Adipocyte (in vitro differentiated cells): ENCODE measurements around the gene ATP8B2.
"Not testable (repeated sequence)": the region's sequence is repeated elsewhere in the genome, so short reads cannot be mapped to it uniquely, and the experiment has no call there.

Source experiments
- DNase-seq: peaks from one replicate; pipeline ENCODE4 v3.0.0-alpha.2; 2015; ENCODE audit warnings: low read depth
- H3K27me3 ChIP-seq: replicated peaks from 2 replicates; pipeline ENCODE4 v1.7.0; 2013; ENCODE audit warnings: mild to moderate bottlenecking, low read length, moderate library complexity; ENCODE audit not compliant: control insufficient read depth, insufficient read depth
- H3K36me3 ChIP-seq: 2 replicates; pipeline ENCODE4 v1.7.0; 2013; ENCODE audit warnings: low read length, mild to moderate bottlenecking, moderate library complexity; ENCODE audit not compliant: control insufficient read depth, insufficient read depth, severe bottlenecking
- H3K4me1 ChIP-seq: 2 replicates; pipeline ENCODE4 v1.7.0; 2013; ENCODE audit warnings: mild to moderate bottlenecking, low read length, moderate library complexity; ENCODE audit not compliant: control insufficient read depth, insufficient read depth
- H3K4me3 ChIP-seq: 2 replicates; pipeline ENCODE4 v1.7.0; 2013; ENCODE audit warnings: mild to moderate bottlenecking, low read length, moderate library complexity
- H3K9ac ChIP-seq: 2 replicates; pipeline ENCODE4 v1.7.0; 2013; ENCODE audit warnings: mild to moderate bottlenecking, low read length, moderate library complexity
- H3K9me3 ChIP-seq: 2 replicates; pipeline ENCODE4 v1.7.0; 2013; ENCODE audit warnings: mild to moderate bottlenecking, low read length, moderate library complexity; ENCODE audit not compliant: control insufficient read depth

The ATP8B2 gene

GRCh38 chr1:154351363-154352068 lies 26.2 kb downstream of the ATP8B2 start:
- Histone ChIP-seq H3K27me3 (no peaks in the 10 kb centered on the region), H3K9me3 (no peaks in the 10 kb centered on the region), H3K4me3 (no peak overlapping the region), H3K36me3 (peaks cover 26% of the 10 kb centered on the region), H3K4me1 (peaks cover 21% of the 10 kb centered on the region), H3K9ac (no peak overlapping the region)
- DNase-seq: no peak

- Histone ChIP-seq H3K4me3 (peak overlapping the region; percentile 64), H3K9ac (peak overlapping the region; percentile 73), H3K4me1 (peaks cover 21% of the 10 kb centered on the region), H3K36me3 (peaks cover 21% of the 10 kb centered on the region), H3K9me3 (no peaks in the 10 kb centered on the region), H3K27me3 (no peaks in the 10 kb centered on the region)
- no peak for DNase-seq
Measured at GRCh38 chr1:154352245-154352580, 26.9 kb downstream of the ATP8B2 start.

GRCh38 chr1:154352581-154353459 lies 27.5 kb downstream of the ATP8B2 start:
- peak overlapping the region; percentile 64 for H3K4me3 ChIP-seq
- peaks cover 21% of the 10 kb centered on the region for H3K4me1 ChIP-seq

GRCh38 chr1:154353460-154353904 lies 28.2 kb downstream of the ATP8B2 start:
- H3K9ac ChIP-seq: peak overlapping the region; percentile 73
- H3K4me1 ChIP-seq: peaks cover 21% of the 10 kb centered on the region
- H3K9me3 ChIP-seq: no peaks in the 10 kb centered on the region
- peaks cover 13% of the 10 kb centered on the region for H3K36me3 ChIP-seq
- DNase-seq: peak; percentile 65
- peak overlapping the region; percentile 64 for H3K4me3 ChIP-seq
- H3K27me3 ChIP-seq: no peaks in the 10 kb centered on the region

More at GRCh38 chr1:154352581-154353459, 27.5 kb downstream of the ATP8B2 start:
- no peaks in the 10 kb centered on the region for H3K27me3 ChIP-seq
- peaks cover 18% of the 10 kb centered on the region for H3K36me3 ChIP-seq
- peak overlapping the region; percentile 73 for H3K9ac ChIP-seq
- peak; percentile 65 for DNase-seq
- no peaks in the 10 kb centered on the region for H3K9me3 ChIP-seq

GRCh38 chr1:154353966-154354365 lies 28.6 kb downstream of the ATP8B2 start:
- Histone ChIP-seq H3K4me3 (no peak overlapping the region), H3K36me3 (peaks cover 8% of the 10 kb centered on the region), H3K27me3 (peaks cover under 1% of the 10 kb centered on the region), H3K9ac (no peak overlapping the region), H3K4me1 (peaks cover 21% of the 10 kb centered on the region), H3K9me3 (no peaks in the 10 kb centered on the region)
- DNase-seq: no peak

DNA sequence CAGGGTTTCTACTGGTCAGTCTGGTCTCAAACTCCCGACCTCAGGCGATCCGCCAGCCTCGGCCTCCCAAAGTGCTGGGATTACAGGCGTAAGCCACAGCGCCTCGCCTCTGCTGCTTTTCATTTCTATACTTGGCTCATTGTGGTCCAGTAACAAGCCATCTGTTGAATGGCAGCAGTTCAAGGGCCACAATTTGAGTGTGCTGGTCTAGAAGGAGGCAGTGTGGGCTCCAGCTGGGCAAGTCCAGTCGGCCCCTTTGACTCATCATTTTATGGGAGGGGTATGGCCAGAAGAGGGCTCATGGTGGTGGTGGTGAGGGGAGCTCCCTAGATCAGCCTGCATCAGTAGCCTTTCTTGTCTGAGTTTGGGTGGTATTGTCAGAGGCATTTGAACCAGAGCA lies 33.2 kb downstream of the ATP8B2 start:
- Histone ChIP-seq H3K27me3 (peaks cover 3% of the 10 kb centered on the region), H3K4me3 (no peak overlapping the region), H3K9ac (no peak overlapping the region), H3K9me3 (no peaks in the 10 kb centered on the region), H3K36me3 (no peaks in the 10 kb centered on the region), H3K4me1 (peaks cover 9% of the 10 kb centered on the region)
- no peak for DNase-seq

- Histone ChIP-seq H3K36me3 (no peaks in the 10 kb centered on the region), H3K4me3 (no peak overlapping the region), H3K27me3 (peaks cover 3% of the 10 kb centered on the region), H3K9ac (no peak overlapping the region), H3K4me1 (no peaks in the 10 kb centered on the region), H3K9me3 (no peaks in the 10 kb centered on the region)
- no peak for DNase-seq
Measured at GRCh38 chr1:154360288-154360687, 35.0 kb downstream of the ATP8B2 start.

GRCh38 chr1:154360881-154361280 lies 35.6 kb downstream of the ATP8B2 start:
- not testable (repeated sequence) for DNase-seq, H3K9me3 ChIP-seq, H3K4me3 ChIP-seq, H3K27me3 ChIP-seq, H3K36me3 ChIP-seq, H3K9ac ChIP-seq, H3K4me1 ChIP-seq

DNA sequence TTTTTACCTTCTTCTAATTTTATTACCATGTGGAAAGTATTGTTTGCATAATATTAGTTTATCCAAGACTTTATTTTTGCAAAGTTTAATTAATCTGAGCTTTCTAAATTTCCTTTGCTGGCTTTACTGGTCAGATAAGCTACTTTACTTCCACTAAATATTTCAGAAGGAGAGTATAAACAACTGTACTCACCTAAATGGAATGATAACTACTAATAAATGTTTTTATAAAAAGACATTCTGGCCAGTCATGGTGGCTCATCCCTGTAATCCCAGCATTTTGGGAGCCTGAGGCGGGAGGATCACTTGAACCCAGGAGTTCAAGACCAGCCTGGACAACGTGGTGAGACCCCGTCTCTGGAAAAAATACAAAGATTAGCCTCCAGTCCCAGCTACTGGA lies 36.0 kb downstream of the ATP8B2 start:
- Histone ChIP-seq H3K9me3 (no peaks in the 10 kb centered on the region), H3K4me3 (no peak overlapping the region), H3K4me1 (no peaks in the 10 kb centered on the region), H3K27me3 (peaks cover 3% of the 10 kb centered on the region), H3K36me3 (no peaks in the 10 kb centered on the region), H3K9ac (no peak overlapping the region)
- DNase-seq: no peak

- no peak overlapping the region for H3K4me3 ChIP-seq
- H3K9ac ChIP-seq: no peak overlapping the region
- H3K4me1 ChIP-seq: no peaks in the 10 kb centered on the region
- H3K27me3 ChIP-seq: no peaks in the 10 kb centered on the region
- no peaks in the 10 kb centered on the region for H3K9me3 ChIP-seq
- no peaks in the 10 kb centered on the region for H3K36me3 ChIP-seq
- DNase-seq: no peak
Measured at GRCh38 chr1:154371436-154371835, 46.1 kb downstream of the ATP8B2 start.

- not testable (repeated sequence) for H3K9ac ChIP-seq, H3K4me1 ChIP-seq, H3K27me3 ChIP-seq, H3K4me3 ChIP-seq, H3K9me3 ChIP-seq, DNase-seq, H3K36me3 ChIP-seq
Measured at GRCh38 chr1:154373777-154374357, 48.5 kb downstream of the ATP8B2 start.
